Fibroblast of the conjunctiva (primary cell): ENCODE measurements around the gene DDX20.
A peak's percentile ranks its signal among the peaks of the same experiment; 100 is the strongest.

Experiments
- DNase-seq: peaks from one replicate; pipeline ENCODE4 v3.0.0-alpha.2; 2010; ENCODE audit warnings: low read depth

Gene DDX20, protein sequence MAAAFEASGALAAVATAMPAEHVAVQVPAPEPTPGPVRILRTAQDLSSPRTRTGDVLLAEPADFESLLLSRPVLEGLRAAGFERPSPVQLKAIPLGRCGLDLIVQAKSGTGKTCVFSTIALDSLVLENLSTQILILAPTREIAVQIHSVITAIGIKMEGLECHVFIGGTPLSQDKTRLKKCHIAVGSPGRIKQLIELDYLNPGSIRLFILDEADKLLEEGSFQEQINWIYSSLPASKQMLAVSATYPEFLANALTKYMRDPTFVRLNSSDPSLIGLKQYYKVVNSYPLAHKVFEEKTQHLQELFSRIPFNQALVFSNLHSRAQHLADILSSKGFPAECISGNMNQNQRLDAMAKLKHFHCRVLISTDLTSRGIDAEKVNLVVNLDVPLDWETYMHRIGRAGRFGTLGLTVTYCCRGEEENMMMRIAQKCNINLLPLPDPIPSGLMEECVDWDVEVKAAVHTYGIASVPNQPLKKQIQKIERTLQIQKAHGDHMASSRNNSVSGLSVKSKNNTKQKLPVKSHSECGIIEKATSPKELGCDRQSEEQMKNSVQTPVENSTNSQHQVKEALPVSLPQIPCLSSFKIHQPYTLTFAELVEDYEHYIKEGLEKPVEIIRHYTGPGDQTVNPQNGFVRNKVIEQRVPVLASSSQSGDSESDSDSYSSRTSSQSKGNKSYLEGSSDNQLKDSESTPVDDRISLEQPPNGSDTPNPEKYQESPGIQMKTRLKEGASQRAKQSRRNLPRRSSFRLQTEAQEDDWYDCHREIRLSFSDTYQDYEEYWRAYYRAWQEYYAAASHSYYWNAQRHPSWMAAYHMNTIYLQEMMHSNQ

DNA sequence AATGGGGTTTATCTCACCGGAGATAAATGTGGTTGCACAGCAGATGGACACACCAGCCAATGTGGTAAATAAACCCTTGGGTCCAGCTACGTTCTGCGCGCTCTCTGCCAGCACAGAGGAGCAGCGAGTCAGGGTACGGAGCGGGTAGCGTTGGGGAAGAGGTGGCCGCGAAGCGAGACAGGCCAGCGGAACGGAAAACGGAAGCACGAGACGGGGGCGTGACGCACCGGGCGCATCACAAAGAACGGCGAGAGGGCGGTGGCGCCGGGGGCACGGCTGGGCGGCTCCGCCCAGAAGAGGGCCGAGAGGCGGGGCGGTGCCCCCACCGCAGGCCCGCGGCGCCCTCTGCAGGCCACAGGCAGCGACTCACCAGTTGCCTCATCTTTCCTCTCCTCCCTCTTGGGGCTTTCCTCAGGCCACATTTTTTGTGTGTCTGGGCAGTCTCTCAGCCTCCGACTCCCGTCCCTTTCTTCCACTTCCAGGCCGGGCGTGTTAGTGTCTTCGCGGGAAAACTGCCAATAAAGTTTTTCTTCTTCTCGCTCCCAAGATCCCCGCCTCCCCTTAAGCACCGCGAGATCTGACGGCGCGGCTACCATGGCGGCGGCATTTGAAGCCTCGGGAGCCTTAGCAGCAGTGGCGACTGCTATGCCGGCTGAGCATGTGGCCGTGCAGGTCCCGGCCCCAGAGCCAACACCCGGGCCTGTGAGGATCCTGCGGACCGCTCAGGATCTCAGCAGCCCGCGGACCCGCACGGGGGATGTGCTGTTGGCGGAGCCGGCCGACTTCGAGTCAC is at the start of gene DDX20:
Gene DDX20, plus strand, starts transcription at position 571 of the 793 bp plus-strand sequence. Its CDS starts 24 bp downstream, at position 595.
- DNase-seq = peak; percentile 97

DNA sequence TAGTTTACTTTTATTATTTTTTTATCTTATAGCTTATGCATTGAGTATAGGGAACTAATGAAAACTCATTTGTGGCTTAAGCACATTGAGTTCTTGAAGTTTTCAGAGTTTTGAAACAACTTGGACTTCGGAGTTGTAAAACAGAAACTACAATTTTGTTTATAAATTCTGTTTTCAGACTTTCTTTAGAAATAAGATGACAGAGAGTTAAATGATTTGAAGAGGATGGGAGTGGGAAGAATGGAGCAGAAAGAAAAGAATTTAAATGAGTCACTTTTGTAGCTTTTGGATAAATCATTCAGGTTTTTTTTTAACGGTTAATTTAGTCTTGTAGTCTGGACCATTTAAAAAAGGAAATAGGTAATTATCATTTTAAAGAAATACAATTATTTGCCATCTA is 48.8 kb upstream of the DDX20 start:
- DNase-seq = no peak

DNA sequence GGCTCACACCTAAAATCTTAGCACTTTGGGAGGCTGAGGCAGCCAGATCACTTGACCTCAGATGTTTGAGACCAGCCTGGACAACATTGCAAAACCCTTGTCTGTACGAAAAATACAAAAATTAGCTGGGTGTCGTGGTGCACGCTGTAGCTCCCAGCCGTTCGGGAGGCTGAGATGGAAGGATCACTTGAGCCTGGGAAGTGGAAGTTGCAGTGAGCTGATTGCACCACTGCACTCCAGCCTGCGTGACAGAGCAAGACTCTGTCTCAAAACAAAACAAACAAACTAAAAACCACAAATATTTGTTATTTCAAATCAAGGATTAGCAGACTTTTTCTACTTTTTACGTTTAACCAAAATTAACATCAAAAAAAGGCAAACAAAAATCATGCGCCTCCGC is 47.8 kb upstream of the DDX20 start:
- DNase-seq = no peak

DNA sequence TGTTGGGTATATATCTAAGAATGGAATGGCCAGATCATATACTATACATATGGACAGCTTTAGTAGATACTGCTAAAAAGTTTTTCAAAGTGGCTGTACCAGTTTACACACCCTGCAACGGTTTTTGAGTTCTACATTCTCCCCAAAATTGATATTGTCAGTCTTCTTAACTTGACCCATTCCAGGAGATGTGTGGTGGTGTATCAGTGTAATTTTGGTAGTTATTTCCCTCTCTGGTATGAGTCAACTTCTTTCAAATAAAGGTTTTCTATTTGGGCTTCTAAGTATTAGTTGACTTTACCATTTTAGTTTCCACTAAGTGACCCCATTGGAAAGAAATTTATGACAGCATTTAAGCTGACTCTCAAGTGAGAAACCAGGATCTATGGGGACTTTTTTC is 45.7 kb upstream of the DDX20 start:
- no peak for DNase-seq

DNA sequence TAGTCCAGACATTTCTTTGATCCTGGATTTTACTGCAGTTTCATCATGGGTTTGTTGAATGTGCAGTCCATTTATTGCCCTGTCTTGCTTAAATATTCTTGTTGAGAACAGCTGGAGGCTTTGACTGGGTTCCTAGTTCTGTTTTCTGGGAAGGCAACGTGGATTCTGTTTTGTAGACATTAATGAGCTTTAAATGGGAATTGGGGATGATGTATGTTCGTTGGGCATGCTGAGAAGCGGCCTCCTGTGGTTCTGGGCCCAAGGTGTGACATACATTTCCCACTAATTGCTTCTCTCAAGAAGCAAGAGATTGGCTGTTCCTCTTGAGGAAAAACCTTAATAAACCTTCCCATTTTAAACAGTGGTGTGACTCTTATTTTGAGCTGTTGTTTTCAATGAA is 39.4 kb upstream of the DDX20 start:
- DNase-seq = no peak

DNA sequence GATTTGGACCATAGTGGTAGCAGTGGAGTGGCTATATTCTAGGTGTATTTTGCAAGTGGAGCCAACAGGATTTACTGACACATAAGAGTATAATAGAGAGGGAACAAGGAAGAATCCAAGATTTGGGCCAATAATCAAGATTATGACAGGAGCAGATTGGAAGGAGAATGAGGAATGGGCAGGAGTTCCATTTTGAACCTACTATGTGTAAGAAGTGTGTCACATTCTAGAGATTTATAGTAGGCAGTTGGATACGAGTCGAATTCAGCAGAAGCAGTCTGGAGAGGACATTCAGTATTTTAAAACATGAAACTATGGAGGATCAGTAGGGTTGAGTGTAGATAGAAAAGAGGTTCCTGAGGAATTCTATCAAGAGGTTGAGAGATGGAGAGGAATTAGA is 38.3 kb upstream of the DDX20 start:
- no peak for DNase-seq

DNA sequence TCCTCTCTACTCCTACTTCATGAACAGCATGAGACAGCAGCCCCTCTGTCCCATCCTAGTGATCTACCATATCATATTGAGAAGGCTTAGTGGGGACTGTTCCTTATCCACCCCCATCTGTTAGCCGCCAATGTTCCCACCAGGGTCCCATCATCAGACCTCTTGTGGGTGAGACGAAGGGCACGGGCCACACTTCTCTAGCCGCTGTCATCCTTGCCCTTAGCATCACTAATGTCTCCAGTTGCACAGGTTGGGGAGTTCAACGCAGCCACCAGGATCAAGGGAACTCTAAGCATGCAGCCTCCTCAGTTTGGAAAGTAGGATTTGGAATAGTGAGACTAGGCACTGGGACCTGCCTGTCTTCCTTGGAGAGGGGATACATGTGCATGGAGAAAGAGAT is 36.6 kb upstream of the DDX20 start:
- DNase-seq = no peak

DNA sequence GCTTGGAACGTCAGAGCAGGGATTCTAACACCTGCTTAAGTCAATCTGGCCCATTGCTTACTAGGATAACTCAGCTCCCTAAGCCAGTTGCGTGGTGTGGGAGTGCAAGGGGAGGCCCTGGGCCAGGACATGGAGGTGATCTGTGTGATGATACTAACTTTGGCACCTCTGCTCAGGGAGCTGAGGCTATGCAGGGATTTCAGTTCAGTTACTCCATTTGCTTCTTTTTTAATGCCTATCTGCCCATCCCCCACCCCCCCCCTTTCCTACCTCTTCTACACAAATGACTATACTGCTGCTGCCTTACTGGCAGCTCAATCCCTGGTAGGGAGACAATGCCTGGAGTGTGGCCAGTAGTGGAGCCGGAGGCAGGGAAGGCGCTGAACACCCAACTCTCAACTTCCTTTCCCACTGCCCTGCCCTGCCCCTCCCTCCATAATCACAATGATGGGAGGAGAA is 36.0 kb upstream of the DDX20 start:
- DNase-seq = no peak

DNA sequence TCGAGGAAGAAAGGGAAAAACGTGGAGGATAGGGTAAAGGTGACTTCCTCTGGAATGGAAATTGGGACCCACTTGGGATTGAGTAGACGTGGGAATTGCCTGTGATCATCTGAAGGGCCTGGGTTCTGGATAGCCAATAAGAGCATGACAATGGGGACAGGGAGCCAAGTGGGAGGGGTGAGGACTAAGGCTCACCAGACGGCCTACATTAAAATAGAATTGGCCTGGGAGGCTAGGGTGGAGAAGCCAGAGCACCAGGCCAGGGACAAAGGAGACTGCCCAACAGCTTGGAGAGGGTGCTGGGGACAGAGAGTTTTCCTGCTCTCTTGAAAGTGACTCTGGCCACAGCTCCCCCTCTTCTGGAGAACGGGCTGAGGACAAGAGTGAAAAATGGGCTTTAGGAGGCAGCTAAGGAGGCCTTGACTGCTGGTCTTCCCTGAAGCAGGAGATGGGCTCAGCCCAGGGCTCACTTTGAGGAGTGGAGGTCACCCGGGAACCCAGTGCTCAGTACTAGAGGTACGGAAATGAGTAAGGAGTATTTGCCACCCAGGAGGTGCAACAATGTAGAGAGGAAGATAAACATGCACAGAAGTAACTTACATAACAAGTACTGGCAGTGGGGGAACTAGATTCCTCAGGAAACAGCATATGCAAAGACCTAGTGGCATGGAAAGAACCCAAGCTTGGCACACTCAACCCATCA is 35.3 kb upstream of the DDX20 start:
- no peak for DNase-seq

DNA sequence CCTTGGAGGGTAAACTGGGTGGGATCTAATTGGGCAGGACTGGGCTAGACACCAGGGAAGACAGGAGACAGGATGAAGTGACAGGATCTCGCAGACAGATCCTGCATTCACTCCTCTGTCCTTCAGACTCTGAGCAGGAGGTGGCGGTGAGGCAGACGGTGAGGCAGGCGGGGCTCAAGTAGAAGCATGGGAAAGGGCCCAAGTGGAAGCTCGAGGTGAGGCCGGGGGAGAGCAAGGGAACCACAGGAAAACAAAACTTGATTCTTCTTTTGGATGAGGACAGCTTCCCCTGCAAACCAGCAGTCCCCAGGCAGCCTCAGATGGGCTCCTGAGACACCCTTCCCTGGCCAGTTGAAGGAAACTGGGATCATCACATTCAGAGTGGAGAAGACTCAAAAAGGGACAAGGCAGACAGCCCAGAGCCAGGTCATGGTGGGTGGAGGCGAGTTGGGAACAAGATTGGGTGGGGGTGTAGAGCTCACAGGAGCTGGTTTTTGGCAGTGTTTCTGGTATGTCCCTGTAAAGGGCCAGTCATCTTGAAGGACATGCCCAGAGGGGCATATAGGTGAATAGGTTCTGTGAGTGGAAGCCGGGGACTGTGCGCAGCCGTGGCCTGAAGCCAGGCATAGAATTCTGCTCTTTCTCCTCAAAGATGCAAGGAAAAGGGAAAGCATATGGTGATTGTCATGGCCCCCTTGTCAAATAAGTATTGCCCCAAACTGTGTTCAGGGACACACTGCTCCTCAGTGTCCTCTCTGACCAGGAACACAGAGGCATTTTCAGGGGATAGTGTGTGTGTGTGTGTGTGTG is 34.5 kb upstream of the DDX20 start:
- no peak for DNase-seq

DNA sequence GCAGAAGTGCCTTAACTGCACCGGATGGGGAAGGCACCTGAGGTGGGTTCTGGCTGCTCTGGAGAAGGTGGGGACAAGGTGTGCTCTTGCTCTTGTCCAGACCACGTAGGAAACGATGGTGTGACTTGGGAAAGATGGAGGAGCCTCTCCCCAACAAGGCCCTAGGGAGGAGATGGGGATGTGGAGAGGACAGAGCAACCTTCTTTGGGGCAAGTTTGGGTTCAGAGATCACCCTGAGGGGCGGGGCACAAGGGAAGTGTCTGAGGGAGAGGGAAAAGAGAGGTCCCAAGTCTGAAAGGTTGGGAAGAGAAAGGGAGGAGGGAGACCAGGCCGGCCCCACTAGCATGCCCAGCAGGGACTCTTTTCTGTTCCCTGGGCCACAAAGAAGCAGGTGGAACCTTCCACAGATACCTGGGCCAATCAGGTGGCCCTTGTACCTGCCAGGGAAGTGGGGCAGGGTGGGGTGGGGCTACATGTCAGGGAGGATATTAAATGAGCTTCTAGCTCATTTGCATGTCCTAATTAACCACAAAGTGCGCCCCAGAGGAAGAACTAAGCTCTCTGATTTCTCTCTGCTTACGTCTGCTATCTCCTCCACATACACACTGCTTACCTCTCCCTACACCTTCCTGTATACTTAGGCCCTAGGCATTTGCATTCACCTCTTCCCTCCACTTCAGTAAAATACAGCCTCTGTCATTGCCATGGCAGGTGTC is 32.5 kb upstream of the DDX20 start:
- DNase-seq = no peak

DNA sequence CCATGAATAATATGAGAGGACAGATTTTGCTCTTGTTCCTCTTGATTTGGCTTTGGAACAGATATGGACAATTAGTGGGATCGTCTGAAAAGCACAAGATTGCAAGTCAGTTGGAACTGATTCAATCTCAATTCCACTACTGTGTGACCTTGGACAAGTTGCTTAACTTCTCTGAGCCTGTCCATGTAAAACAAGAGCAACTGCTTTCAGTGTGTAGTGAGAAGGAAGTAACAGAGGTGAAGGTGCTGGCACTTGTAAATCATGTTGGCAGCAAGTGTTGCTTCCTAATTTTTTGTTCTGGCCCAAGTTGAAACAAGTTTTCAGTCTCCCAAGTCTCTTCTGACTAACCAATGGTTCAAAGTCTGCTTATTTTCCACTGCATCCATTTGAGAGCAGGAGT is 31.8 kb upstream of the DDX20 start:
- no peak for DNase-seq

DNA sequence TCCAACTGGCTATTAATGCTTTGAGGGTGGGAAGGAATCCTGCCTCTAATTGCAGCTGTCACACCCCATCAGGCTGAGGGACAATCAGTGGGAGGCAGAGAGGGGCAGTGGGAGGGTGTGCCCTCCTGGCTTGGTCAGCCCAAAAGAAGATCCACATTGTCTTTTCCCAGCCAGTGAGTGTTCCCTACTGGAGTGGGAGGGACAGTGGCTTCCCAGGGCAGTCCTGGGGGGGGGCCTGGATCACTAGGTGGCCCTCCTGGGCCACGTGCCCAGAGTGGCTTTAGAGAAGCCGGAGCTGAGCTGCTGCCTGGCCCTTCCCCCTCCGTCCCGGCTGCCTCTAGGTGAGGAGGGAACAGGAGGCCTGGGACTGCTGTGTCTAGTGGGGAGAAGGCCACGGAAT is 30.5 kb upstream of the DDX20 start:
- DNase-seq = no peak

DNA sequence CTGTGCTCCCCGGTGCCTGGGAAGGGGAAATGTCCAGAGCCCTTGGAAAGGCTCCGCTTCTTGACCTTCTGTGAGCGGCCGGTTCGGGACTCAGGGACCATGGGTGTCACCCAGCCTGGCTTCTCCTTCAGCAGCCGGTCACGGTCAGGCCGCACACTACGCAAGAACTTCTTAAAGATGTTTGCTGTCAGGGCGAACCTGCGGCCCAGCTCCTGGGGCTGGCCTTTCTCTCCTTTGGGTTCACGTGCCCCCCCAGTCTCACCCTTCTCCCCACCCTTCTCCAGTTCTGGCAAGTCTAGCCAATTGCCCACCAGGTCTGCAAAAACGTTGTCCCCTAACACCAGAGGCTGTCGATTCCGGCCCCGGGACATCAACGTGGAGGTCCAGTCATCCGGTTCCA is 28.6 kb upstream of the DDX20 start:
- no peak for DNase-seq

DNA sequence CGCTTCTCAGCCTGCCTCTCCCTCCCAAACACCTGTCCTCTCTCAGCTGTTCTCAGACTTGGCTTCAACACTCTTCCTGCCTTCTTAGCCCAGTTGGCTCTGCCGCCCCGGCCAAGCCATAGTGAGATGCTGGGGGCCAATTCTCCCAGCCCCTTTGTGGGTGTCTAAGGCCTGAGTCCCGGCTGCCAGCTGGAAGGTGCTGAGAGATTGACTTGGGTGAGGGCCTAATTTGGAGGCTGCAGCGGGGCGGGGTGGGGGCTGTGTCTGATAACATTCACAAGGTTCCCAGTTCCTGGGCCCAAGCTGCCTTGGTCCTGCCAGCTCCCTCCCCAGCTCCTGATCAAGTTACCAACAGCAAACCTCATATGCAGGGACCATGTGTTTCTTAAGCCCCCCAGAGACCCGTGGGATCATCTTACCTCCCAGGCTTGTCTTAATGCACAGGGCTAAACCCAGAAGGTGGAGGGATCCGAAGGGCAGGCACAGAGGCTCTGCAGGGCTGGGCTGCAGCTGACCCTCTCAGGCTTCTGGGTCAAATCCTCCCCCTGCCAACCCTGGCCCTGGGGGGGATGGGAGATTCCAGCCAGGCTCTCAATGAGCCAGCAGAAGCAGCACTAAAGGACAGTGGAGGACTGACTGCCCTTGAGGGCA is 26.3 kb upstream of the DDX20 start:
- DNase-seq = no peak

DNA sequence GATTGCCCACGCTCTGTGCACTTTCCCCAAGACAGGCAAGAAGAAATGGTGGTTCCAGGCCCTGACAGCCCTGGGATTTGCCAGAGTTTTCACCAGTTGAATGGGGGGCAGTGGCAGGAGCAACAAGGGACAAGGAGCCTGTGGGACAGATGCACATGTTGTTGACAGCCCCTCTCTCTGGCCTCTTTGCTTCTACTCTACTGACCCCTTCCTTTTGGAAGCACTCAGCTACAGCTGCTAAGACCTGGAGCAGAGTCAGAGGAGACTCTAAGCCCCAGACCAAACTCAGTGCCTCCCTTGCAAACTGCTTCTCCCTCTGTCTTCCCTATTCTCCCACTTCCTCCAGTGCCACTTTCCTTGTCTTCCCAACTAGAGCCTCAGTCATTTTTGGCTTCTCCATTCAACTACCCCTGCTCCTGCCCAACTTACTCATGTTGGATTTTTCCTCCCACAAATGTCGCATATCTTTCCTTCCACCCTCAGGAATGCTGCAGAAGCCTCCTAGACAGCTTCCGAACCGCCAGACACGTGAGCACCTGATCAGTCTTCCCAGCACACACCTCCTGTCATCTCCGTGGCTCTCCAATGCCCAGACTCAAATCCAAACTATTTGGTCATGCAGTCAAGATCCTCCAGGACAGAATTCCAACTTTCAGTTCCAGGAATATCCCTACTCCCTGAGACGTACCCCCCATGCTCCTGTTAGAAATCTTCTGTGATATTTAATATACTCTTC is 25.6 kb upstream of the DDX20 start:
- no peak for DNase-seq

DNA sequence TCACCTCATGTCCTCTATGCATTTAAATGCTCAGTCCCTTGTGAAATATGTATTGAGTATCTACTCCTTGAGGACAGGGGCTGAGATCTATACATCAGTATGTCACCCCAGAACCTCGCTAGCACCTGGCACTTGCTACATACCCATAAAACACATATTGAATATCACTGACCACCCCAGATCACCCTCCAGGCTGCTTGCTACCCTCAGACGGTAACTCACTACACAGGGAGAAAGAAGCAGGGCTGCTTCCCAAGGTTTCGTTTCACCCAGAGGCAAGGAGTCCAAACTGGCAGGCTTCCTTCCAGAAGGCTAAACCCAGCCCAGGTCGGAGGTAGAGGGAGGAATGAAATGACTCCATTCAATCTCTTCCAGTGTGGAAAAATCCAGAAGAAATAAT is 25.0 kb upstream of the DDX20 start:
- no peak for DNase-seq

DNA sequence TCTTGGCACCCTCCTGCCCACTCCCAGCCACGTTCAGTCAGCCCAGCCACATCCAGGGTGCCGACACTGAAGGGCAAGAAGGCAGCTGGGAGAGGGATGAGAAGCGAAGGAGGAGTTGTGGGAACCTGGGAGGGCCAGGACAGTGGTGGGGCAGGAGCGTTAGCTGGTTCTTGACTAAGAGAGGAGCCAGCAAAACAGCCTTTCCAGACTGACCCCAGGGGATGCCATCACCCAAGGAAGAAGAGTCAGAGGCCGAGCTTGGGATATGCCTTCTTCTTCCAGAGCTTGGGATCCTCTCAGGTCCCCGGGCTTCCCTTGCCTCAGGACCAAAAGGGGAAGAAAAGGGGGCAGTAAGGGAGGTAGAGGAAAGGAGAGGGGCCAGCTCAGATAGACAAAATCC is 23.7 kb upstream of the DDX20 start:
- no peak for DNase-seq

DNA sequence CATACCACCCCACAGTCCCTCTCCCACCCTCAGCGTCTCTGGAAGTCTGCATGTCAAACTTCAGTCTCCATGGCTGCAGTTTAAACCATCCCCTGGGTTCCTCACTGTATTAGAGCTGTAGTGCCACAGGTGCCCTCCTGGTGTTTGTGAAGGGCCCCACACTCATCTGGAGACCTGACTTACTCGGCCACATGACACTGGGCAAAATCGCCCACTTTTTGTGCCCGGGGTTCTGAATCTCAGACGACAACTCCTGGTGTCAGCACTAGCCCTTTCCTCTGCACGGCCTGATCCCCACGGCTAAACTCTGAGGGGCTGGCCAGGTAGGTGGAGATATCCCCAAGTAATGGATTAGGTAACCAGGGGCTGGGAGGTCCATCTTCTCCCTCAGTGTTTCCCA is 23.0 kb upstream of the DDX20 start:
- no peak for DNase-seq
